COLO668 (cell line): Measurements from ENCODE around the gene PWP2.
"Not testable (repeated sequence)": the region's sequence is repeated elsewhere in the genome, so short reads cannot be mapped to it uniquely, and the experiment has no call there.

Experiments used
- DNase-seq: peaks from one replicate; lab custom pipeline; 2025; ENCODE audit not compliant: unreplicated experiment; lab: John Stamatoyannopoulos, UW

Gene PWP2

DNA sequence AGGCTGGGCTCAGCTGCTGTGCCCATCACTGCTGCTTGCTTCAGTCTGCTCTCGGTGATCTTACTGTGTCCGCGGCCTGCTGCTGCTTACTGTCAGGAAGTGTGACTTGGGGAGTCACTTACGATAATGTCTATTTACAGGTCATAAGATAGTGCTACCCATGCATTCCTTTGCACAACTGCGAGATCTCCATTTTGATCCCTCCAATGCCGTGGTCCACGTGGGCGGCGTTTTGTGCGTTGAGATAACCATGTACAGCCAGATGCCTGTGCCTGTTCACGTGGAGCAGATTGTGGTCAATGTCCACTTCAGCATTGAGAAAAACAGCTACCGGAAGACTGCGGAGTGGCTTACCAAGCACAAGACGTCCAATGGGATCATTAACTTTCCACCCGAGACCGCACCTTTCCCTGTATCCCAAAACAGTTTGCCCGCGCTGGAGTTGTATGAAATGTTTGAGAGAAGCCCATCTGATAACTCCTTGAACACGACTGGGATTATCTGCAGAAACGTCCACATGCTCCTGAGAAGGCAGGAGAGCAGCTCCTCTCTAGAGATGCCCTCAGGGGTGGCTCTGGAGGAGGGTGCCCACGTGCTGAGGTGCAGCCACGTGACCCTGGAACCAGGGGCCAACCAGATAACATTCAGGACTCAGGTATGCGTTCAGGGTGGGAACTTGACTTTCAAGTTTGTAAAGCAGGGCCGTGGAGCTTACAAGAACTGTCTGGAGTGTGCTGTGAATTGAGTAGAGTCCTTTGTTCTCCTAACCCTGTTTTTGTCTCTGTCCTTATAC, 24.4 kb upstream of the PWP2 start:
- DNase-seq: no peak

DNA sequence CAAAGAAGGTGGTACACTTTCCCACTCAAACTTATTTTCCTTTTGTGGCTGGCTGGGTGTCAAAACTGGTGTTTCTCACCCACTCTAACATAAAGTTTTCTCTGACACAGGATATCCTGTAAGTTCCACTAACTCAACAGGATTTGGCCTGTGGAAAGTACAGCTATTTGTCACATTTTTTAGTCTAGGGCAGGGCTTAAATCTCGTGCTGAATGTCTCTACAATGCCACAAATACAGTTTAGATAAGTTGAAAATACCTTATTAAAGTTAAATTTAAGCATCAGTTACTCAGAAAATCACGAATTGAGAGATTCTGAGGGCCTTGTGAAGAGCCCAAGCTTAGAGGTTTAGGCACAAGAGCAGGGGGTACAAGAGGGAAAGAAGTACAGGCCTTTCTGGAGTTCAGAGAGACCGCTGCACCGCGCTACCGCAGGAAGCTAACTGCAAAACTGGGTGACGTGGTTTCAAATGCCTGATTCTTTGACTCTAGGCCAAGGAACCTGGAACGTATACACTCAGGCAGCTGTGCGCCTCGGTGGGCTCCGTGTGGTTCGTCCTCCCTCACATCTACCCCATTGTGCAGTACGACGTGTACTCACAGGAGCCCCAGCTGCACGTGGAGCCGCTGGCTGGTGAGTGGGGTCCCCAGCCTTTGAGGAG, 23.4 kb upstream of the PWP2 start:
- DNase-seq: no peak

DNA sequence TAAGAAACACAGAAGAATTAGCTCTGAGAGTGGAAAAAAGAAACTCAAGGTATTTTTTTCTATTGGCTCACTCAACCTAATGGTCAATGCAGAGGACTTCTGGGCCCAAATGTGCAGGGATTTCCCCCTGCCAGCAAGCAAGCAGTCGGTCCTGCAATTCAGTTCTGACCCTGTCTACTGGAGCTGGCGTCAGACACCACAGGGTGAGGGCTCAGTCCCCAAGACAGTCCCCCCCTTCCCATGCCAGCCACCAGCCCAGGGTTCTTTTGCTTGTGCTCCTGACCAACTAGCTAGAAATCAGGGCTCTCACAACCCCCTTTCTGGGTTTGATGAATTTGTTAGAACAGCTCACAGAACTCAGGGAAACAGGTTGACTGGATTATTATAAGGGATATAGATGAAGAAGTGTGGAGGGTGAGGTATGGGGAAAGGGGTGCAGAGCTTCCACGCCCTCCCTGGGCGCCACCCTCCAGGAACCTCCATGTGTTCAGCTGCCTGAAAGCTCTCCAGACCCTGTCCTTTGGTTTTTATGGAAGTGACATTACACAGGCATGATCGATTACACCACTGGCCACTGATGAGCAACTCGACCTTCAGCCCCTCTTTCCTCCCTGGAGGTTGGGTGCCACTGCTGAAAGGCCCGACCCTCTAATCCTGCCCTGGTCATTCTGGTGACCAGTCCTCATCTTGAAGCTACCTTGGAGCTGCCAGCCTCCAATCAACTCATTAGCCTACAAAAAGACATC, 22.5 kb upstream of the PWP2 start:
- no peak for DNase-seq

DNA sequence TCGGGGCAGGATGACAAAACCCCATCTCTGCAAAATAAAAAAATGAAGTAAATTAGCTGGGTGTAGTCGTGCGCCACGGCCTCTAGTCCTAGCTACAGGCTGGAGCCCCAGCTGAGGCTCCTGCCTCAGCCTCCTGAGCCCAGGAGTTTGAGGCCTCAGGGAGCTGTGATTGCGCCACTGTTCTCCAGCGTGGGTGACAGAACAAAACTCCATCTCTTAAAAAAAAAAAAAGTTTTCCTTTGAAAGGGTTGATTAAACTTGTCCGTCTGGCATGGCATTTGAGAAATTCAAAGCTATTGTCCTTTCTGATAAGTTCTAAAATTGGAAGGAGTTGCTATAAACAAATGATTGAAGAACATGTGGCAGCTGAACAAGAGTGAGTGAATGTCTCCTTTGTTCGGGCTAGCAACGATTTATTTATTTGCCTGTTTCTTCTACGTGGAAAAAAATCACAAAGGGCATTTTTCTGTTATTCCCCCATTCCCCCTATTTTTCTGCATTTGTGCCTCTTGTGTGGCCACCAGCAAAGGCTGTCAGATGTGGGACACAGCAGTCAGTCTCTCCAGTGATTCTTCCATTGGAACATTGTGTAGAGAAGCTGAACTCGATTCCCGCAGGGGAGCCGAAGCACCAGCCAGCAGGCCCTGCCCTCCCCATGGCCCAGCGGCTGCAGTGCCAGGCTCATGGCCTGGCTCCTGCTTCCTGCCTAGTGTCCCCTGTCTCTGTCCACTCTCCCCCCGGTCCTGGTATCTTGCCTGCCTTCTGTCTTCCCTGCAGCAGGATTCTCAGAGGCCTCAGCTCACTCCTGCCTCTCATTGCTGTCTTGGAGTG, 21.5 kb upstream of the PWP2 start:
- DNase-seq: no peak

DNA sequence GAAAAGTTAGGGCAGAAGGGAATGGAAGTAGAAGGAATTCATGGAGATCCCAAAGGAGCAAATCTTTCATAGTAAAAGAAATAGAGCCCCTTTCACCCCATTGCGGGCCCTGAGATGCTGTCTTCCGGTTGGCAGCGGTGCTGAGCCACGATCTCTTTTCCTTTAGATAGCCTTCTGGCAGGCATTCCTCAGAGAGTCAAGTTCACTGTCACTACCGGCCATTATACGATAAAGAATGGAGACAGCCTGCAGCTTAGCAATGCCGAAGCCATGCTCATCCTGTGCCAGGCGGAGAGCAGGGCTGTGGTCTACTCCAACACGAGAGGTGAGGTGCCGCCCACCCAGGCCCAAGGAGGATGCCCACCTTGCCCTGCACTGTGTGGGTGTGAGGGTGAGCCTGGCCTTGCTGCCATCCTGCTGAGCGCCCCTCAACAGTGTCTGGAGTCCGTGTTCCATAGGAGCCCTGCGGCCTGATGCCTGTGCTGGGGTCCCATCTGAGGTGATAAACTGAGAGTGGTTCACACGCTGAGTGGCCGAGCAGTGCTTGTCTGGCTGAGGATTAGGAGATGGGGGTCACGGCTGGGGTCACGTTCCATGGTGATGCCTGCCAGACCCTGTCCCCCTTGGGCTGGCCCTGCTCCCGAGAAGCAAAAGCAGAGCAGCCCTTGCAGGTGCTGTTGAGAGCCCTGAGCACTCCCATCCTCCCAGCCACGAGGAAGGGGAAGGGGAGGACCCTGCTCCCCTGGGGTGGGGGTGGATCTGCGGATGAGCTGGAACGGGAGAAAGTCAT, 20.4 kb upstream of the PWP2 start:
- DNase-seq: no peak

DNA sequence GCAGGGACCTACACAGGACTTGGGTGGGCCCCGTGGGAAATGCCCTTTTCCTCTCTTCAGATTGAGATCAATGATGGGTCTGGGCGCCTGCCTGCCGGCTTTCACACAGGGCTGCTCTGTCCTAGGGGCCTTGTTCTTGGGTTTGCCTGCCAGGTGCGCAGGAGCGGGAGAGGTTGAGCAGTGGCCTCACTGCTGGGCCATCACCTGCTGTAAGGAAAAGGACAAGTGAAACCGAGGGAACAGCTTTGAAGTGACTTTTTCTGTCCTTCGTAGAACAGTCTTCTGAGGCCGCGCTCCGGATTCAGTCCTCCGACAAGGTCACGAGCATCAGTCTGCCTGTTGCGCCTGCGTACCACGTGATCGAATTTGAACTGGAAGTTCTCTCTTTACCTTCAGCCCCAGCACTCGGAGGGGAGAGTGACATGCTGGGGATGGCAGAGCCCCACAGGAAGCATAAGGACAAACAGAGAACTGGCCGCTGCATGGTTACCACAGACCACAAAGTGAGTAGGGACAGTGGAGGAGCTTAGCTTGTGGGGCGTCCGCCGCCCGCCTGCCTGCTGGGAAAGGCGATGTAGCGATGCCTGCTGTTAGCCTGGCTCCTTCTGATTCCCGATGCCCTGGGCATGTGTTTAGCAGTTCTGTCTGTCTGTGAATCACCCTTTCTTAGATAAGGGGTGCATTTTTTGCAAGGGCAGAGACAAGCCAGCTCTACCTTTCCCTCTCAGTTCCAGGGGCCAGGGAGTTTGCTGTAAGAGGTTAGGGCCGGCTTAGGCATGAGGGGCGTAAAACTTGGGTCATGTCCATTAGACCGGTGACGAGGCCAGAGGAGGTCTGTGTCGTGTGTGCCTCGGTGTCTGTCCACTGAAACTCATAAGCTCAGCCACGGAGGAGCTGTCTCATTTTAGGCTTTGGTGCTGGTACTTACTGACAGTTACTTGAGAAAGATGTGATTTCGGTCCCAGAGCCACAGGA, 19.5 kb upstream of the PWP2 start:
- DNase-seq: no peak

DNA sequence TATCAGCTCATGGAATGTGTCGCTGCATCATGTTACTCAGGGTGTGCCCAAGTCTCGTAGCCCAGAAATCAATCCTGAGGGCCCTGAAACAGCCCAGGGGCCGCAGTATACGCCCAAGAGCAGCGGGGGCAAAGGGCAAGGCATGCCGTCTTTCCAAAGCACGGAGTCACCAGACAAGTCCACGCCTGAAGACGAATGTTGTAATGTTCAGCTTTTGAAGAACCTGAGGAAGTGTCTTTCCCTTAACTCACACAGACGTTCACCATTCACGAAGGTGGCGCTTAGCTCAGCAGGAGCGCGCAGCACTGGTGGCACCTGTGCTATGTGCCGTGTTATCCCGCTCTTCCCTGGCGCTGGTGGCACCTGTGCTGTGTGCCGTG, 18.8 kb upstream of the PWP2 start:
- no peak for DNase-seq

DNA sequence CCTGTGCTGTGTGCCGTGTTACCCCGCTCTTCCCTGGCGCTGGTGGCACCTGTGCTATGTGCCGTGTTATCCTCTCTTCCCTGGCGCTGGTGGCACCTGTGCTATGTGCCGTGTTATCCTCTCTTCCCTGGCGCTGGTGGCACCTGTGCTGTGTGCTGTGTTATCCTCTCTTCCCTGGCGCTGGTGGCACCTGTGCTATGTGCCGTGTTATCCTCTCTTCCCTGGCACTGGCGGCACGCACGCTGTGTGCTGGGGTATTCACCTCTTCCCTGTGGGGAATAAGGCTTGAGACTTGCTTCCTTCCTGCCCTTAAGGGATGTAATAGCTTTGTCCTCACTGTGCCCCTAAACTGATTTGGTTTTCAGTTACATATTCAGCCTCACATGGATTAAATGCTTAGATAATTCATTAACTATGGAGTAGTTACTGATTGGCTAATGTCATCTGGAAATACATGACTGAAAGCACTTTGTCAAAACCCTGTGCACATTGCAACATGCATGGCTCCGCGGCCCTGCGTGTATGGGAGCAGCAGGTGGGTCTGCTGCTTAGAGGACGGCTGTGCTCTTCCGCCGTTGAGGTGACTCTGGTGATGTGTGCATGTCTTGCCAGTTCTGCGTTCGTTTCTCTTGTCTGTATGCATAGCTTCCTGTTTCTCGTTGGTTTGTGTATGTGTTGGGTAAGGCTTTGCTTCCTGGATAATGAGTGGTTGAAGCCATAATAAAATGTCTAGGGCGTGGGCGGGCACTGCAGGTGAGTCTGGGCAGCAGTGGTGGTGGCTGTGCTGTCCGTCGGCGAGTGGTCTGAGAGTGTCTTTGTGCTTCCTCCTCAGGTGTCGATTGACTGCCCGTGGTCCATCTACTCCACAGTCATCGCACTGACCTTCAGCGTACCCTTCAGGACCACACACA, 17.9 kb upstream of the PWP2 start:
- DNase-seq: no peak

DNA sequence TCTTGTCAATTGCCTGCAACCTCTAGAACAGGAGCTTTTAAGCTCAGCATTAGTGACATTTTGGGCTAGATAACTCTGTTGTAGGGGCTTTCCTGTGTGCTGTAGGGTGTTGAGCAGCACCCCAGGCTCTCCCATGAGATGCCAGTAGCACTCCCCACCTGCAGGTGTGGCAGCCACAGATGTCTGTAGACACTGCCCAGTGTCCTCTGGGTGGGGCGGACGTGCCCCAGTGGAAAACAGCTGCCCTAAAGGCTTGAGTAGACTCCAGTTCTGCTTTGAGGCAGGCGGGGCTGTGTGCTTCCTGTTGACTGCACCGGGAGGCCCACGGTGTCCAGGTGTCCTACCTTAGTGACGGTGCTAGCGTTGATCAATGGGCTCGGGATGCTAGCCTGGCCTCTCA, 16.9 kb upstream of the PWP2 start:
- DNase-seq: peak; percentile 82

DNA sequence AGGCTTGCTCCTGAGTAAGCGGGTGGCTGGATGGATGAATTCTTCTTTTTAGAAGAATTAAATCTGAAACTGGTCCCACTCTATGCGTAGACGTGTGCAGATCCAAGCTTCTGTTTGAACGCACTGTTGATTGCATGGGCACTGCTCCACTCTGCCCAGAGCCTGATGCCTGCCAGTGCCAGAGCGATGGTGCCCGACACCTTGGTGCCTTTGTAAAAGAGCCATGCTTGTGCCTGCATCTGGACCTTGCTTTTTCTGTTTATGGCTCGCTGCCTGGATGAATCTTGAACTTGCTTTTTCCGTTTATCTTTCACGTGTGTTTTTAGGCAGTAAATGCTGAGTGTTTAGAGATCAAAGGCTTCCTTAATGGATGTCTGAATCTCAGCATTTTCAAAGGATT, 15.0 kb upstream of the PWP2 start:
- no peak for DNase-seq

DNA sequence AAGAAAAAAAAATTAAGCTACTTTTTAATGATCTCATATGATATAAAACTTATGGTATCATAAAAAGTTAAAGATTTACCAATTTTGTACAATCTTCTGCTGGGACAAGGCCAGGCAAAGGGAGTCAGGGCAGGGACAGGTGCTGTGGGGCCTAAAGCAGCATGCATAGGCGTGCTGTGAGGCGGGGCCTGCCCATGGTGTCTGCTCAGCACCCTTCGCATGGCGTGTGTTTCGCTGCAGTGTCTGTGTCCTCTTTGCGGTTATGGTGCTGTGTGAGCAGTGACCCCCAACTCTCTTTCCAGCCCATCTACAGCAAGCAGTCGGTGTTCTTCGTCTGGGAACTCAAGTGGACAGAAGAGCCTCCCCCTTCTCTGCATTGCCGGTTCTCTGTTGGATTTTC, 13.4 kb upstream of the PWP2 start:
- no peak for DNase-seq

DNA sequence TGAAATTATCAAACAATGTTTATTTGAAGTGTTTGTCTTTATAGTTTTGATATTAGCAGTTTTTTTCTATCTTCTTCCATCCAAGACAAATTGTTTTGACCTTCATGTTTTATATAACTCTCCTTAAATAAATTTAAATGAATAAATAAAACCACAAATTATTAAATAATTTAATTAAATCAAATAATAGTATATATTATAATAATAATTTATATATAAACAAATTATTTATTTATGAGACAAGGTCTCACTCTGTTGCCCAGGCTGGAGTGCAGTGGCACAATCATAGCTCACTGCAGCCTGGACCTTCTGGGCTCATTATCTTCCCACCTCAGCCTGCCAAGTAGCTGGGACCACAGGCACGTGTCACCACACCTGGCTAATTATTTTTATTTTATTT, 12.4 kb upstream of the PWP2 start:
- DNase-seq: no peak

DNA sequence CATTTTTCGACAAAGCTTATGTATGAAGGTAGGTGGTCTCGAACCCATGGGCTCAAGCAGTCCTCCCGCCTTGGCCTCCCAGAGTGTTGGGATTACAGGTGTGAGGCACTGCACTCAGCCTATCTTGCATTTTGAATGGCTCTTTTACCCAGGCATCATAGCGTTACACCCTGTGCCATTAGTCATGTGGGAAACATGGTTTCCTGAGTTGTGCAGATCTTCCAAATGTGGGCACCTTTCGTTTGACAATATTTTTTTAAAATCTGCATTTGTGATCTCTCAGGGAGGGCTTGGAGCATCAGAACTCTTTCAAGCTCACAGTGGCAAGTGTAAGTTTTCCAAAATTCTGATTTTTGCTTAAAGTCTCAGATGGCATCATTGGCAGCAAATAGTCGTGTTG, 8.7 kb upstream of the PWP2 start:
- not testable (repeated sequence) for DNase-seq

DNA sequence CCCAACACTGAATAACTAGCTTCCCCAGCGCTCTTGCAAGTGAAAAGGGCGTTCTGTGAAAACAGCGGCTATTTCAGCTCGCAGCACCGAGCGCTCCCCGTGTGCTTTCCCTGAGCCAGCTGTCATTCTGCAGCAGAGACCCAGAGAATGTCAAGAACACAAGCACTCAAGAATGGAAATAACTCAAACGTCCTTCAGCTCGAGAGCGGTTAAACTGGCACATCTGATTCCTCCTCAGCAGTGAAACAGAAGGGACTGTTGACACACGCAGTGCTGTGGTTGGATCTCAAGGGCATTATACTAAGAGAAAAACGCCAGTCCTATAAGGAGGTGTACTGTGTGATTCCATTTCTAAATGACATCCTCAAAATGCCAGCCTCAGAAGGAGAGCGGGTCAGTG, 8.2 kb upstream of the PWP2 start:
- DNase-seq: not testable (repeated sequence)

DNA sequence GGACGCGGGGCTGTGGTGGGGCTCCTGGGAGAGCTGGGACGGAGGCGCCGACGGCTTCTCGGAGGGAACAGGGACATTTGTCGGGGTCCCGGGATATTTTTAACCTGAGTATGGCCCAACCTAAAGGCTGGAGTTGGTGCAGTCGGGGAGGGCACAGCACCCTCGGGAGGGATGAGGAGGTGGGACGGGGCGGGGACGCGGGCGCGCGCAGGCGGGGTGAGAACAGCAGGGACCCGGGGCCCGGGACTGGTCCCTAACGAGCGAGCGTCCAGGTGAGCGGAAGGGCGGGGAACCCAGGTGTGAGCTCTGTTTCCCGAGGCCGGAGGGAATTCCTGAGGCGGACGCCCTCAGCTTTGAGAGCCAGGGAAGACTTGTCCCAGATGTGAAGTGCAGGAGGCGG, 390 bp downstream of the PWP2 start:
- not testable (repeated sequence) for DNase-seq

DNA sequence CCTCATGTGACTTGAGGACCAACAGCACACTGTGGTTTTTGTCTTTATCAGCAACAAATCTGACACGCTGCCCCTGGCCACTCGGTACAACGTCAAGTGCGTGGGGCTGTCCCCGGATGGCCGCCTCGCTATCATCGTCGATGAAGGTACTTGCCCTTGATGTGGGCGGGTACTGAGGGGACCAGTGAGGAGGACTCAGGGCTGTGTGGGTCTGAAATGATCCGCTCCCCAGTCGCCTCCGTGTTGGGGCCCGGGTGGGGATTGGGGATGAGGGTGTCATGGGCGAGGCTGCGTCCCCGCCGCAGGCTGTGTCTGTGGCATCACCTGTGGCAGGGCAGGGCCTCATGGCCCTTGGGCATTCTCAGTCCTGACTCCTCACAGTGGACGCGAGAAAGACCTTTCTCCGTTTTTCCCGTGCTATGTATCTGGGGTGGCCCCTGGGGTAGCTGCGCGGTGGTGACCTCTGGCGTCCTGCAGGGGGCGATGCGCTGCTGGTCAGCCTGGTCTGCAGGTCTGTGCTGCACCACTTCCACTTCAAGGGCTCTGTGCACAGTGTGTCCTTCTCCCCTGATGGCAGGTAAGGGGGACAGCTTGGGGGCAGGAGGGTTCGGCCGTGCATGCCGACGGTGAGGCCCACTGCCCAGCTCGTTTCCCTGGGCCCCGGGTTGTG, 6.6 kb downstream of the PWP2 start:
- DNase-seq: not testable (repeated sequence)

DNA sequence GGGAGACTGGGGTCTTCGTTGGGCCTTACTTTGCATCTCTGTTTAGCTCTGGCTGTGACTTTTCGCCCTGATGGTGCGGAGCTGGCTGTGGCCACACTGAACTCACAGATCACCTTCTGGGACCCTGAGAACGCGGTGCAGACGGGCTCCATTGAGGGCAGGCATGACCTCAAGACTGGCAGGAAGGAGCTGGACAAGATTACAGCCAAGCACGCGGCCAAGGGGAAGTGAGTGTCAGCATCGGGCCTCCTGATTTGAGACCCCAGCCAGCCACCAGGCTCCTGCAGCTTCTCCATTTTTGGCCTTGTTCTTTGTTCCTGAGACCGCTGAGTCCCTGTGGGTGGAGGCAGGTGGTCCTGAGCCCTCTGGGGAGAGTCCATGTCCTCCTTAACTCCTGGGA, 14.9 kb downstream of the PWP2 start:
- DNase-seq: not testable (repeated sequence)

DNA sequence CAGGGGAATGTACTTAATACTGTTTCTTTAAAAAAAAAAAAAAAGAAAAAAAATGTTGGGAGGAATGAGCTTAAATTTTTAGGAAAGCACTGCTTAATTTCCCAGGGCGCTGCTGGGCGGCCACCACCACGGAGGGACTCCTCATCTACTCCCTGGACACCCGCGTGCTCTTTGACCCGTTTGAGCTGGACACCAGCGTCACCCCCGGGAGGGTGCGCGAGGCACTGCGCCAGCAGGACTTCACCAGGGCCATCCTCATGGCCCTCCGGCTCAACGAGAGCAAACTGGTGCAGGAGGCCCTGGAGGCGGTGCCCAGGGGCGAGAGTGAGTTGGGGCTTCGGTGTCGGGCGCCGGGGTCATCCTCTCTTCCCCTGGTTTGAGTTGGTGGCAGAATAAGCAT, 20.6 kb downstream of the PWP2 start:
- not testable (repeated sequence) for DNase-seq
